SK-N-SH treated with all-trans-retinoic acid at 6 μM for 48 hours (cell line): ENCODE results near the gene CYP3A7.

Source experiments
- ATAC-seq: fragments of 200-7000 bp; cut with Tn5 transposase; 3 replicates; pipeline ENCODE4 v1.9.1; 2020; ENCODE audit warnings: mild to moderate bottlenecking, moderate library complexity
- ARNTL ChIP-seq: fragments of 450-650 bp; formaldehyde crosslinking; IDR thresholded peaks from 2 replicates; pipeline ENCODE4 v1.5.0; 2020; ENCODE audit warnings: low read depth, mild to moderate bottlenecking, moderate library complexity, borderline replicate concordance
- CSDC2 ChIP-seq: fragments of 250-450 bp; sonication (Bioruptor Pico); IDR thresholded peaks from 2 replicates; pipeline ENCODE4 v1.5.0; 2020; ENCODE audit warnings: mild to moderate bottlenecking, moderate library complexity
- ESRRG ChIP-seq: fragments of 250-450 bp; sonication (Bioruptor Pico); IDR thresholded peaks from 2 replicates; pipeline ENCODE4 v1.6.1; 2021; ENCODE audit warnings: mild to moderate bottlenecking
- GLIS3 ChIP-seq: fragments of 250-450 bp; sonication (Bioruptor Pico); IDR thresholded peaks from 2 replicates; pipeline ENCODE4 v1.5.0; 2020; ENCODE audit warnings: mild to moderate bottlenecking, moderate library complexity
- ISL1 ChIP-seq: fragments of 250-450 bp; sonication (Bioruptor Pico); IDR thresholded peaks from 2 replicates; pipeline ENCODE4 v2.1.2; 2022; ENCODE audit warnings: mild to moderate bottlenecking, moderate library complexity
- OSR1 ChIP-seq: fragments of 250-450 bp; sonication (Bioruptor Pico); IDR thresholded peaks from 2 replicates; pipeline ENCODE4 v1.8.0; 2022; ENCODE audit warnings: moderate library complexity, mild to moderate bottlenecking, inconsistent platforms
- PPARA ChIP-seq: fragments of 250-450 bp; sonication (Bioruptor Pico); IDR thresholded peaks from 2 replicates; pipeline ENCODE4 v1.5.0; 2020; ENCODE audit warnings: mild to moderate bottlenecking, borderline replicate concordance
- RARB ChIP-seq: fragments of 250-450 bp; sonication (Bioruptor Pico); IDR thresholded peaks from 2 replicates; pipeline ENCODE4 v1.8.0; 2021; ENCODE audit warnings: mild to moderate bottlenecking, moderate library complexity
- SNAI2 ChIP-seq: fragments of 250-450 bp; sonication (Bioruptor Pico); IDR thresholded peaks from 2 replicates; pipeline ENCODE4 v1.5.0; 2020; ENCODE audit warnings: mild to moderate bottlenecking, moderate library complexity
- TCF4 ChIP-seq: fragments of 250-450 bp; sonication (Bioruptor Pico); IDR thresholded peaks from 2 replicates; pipeline ENCODE4 v1.8.0; 2021; ENCODE audit warnings: mild to moderate bottlenecking, moderate library complexity, borderline replicate concordance
- TOX ChIP-seq: fragments of 250-450 bp; sonication (Bioruptor Pico); IDR thresholded peaks from 2 replicates; pipeline ENCODE4 v1.8.0; 2021; ENCODE audit warnings: mild to moderate bottlenecking, moderate library complexity, borderline replicate concordance
- ZC3H10 ChIP-seq: fragments of 250-450 bp; sonication (Bioruptor Pico); IDR thresholded peaks from 2 replicates; pipeline ENCODE4 v1.5.1; 2021; ENCODE audit warnings: mild to moderate bottlenecking, moderate library complexity
- ZFP3 ChIP-seq: fragments of 250-450 bp; sonication (Bioruptor Pico); IDR thresholded peaks from 2 replicates; pipeline ENCODE4 v1.5.0; 2020; ENCODE audit warnings: mild to moderate bottlenecking, moderate library complexity
- ZFP30 ChIP-seq: fragments of 450-650 bp; formaldehyde crosslinking; IDR thresholded peaks from 2 replicates; pipeline ENCODE4 v1.5.0; 2022; ENCODE audit warnings: mild to moderate bottlenecking, moderate library complexity
- ZNF565 ChIP-seq: fragments of 450-650 bp; formaldehyde crosslinking; conservative IDR thresholded peaks from 2 replicates; pipeline ENCODE4 v1.5.0; 2020; ENCODE audit warnings: low read depth, mild to moderate bottlenecking, moderate library complexity
- ZNF70 ChIP-seq: fragments of 450-650 bp; formaldehyde crosslinking; IDR thresholded peaks from 2 replicates; pipeline ENCODE4 v1.5.0; 2020; ENCODE audit warnings: mild to moderate bottlenecking, moderate library complexity
- ZNF8 ChIP-seq: fragments of 450-650 bp; formaldehyde crosslinking; IDR thresholded peaks from 2 replicates; pipeline ENCODE4 v1.5.0; 2020; ENCODE audit warnings: mild to moderate bottlenecking, moderate library complexity
- TF ChIP-seq, protein P1 (sequence below): fragments of 250-450 bp; sonication (Bioruptor Pico); IDR thresholded peaks from 2 replicates; pipeline ENCODE4 v1.8.0; 2020; ENCODE audit warnings: mild to moderate bottlenecking, moderate library complexity, borderline replicate concordance
- TF ChIP-seq, protein P2 (sequence below): fragments of 250-450 bp; sonication (Bioruptor Pico); IDR thresholded peaks from 2 replicates; pipeline ENCODE4 v1.5.0; 2020; ENCODE audit warnings: mild to moderate bottlenecking, moderate library complexity
- TF ChIP-seq, protein P3 (sequence below): fragments of 250-450 bp; sonication (Bioruptor Pico); IDR thresholded peaks from 2 replicates; pipeline ENCODE4 v1.5.1; 2021; ENCODE audit warnings: mild to moderate bottlenecking, moderate library complexity
- TF ChIP-seq, protein P4 (sequence below): fragments of 250-450 bp; sonication (Bioruptor Pico); IDR thresholded peaks from 2 replicates; pipeline ENCODE4 v1.5.1; 2020; ENCODE audit warnings: low read depth, mild to moderate bottlenecking, moderate library complexity
- TF ChIP-seq, protein P5 (sequence below): fragments of 250-450 bp; sonication (Bioruptor Pico); IDR thresholded peaks from 2 replicates; pipeline ENCODE4 v1.8.0; 2021; ENCODE audit warnings: low read depth, mild to moderate bottlenecking, moderate library complexity, borderline replicate concordance

The CYP3A7 gene

DNA sequence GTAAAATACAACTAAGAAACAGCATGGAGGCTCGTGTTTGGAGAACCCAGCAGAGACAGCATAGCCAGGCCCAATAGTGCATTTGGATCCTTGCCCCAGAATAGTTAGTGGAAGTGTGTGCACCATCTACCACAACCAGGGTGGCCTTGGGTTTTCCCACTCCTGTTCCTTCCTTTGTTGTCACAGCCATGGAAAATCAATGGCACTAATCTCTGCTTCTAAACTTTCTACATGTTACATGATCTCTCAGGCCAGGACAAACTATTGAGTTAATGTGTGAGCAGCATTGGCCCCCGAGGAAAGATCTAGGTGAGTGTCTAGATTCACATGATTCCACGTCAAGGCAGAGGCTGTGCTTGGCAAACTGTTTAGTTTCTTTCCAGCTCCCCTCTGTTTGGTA is 2.0 kb downstream of the CYP3A7 start:
- no peak for ATAC-seq
- no peak for TF ChIP-seq GLIS3 (CRISPR knock-in tag)
- TF ChIP-seq ZNF8 (CRISPR knock-in tag) = no peak
- TF ChIP-seq TCF4 = no peak
- no peak for TF ChIP-seq CSDC2
- TF ChIP-seq, protein P1, sequence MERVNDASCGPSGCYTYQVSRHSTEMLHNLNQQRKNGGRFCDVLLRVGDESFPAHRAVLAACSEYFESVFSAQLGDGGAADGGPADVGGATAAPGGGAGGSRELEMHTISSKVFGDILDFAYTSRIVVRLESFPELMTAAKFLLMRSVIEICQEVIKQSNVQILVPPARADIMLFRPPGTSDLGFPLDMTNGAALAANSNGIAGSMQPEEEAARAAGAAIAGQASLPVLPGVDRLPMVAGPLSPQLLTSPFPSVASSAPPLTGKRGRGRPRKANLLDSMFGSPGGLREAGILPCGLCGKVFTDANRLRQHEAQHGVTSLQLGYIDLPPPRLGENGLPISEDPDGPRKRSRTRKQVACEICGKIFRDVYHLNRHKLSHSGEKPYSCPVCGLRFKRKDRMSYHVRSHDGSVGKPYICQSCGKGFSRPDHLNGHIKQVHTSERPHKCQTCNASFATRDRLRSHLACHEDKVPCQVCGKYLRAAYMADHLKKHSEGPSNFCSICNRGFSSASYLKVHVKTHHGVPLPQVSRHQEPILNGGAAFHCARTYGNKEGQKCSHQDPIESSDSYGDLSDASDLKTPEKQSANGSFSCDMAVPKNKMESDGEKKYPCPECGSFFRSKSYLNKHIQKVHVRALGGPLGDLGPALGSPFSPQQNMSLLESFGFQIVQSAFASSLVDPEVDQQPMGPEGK (CRISPR knock-in tag) = no peak
- no peak for TF ChIP-seq SNAI2
- no peak for TF ChIP-seq ARNTL
- TF ChIP-seq, protein P2, sequence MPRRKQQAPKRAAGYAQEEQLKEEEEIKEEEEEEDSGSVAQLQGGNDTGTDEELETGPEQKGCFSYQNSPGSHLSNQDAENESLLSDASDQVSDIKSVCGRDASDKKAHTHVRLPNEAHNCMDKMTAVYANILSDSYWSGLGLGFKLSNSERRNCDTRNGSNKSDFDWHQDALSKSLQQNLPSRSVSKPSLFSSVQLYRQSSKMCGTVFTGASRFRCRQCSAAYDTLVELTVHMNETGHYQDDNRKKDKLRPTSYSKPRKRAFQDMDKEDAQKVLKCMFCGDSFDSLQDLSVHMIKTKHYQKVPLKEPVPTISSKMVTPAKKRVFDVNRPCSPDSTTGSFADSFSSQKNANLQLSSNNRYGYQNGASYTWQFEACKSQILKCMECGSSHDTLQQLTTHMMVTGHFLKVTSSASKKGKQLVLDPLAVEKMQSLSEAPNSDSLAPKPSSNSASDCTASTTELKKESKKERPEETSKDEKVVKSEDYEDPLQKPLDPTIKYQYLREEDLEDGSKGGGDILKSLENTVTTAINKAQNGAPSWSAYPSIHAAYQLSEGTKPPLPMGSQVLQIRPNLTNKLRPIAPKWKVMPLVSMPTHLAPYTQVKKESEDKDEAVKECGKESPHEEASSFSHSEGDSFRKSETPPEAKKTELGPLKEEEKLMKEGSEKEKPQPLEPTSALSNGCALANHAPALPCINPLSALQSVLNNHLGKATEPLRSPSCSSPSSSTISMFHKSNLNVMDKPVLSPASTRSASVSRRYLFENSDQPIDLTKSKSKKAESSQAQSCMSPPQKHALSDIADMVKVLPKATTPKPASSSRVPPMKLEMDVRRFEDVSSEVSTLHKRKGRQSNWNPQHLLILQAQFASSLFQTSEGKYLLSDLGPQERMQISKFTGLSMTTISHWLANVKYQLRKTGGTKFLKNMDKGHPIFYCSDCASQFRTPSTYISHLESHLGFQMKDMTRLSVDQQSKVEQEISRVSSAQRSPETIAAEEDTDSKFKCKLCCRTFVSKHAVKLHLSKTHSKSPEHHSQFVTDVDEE (CRISPR knock-in tag) = no peak
- TF ChIP-seq RARB (CRISPR knock-in tag) = no peak
- TF ChIP-seq, protein P3, sequence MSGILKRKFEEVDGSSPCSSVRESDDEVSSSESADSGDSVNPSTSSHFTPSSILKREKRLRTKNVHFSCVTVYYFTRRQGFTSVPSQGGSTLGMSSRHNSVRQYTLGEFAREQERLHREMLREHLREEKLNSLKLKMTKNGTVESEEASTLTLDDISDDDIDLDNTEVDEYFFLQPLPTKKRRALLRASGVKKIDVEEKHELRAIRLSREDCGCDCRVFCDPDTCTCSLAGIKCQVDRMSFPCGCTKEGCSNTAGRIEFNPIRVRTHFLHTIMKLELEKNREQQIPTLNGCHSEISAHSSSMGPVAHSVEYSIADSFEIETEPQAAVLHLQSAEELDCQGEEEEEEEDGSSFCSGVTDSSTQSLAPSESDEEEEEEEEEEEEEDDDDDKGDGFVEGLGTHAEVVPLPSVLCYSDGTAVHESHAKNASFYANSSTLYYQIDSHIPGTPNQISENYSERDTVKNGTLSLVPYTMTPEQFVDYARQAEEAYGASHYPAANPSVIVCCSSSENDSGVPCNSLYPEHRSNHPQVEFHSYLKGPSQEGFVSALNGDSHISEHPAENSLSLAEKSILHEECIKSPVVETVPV (CRISPR knock-in tag) = no peak
- TF ChIP-seq TOX (CRISPR knock-in tag) = no peak
- TF ChIP-seq ZNF70 (CRISPR knock-in tag) = no peak
- no peak for TF ChIP-seq ESRRG
- TF ChIP-seq ZC3H10 (CRISPR knock-in tag) = no peak
- TF ChIP-seq, protein P4, sequence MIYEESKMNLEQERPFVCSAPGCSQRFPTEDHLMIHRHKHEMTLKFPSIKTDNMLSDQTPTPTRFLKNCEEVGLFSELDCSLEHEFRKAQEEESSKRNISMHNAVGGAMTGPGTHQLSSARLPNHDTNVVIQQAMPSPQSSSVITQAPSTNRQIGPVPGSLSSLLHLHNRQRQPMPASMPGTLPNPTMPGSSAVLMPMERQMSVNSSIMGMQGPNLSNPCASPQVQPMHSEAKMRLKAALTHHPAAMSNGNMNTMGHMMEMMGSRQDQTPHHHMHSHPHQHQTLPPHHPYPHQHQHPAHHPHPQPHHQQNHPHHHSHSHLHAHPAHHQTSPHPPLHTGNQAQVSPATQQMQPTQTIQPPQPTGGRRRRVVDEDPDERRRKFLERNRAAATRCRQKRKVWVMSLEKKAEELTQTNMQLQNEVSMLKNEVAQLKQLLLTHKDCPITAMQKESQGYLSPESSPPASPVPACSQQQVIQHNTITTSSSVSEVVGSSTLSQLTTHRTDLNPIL (CRISPR knock-in tag) = no peak
- TF ChIP-seq ISL1 (CRISPR knock-in tag) = no peak
- no peak for TF ChIP-seq ZNF565 (CRISPR knock-in tag)
- TF ChIP-seq ZFP3 (CRISPR knock-in tag) = no peak
- no peak for TF ChIP-seq ZFP30 (CRISPR knock-in tag)

DNA sequence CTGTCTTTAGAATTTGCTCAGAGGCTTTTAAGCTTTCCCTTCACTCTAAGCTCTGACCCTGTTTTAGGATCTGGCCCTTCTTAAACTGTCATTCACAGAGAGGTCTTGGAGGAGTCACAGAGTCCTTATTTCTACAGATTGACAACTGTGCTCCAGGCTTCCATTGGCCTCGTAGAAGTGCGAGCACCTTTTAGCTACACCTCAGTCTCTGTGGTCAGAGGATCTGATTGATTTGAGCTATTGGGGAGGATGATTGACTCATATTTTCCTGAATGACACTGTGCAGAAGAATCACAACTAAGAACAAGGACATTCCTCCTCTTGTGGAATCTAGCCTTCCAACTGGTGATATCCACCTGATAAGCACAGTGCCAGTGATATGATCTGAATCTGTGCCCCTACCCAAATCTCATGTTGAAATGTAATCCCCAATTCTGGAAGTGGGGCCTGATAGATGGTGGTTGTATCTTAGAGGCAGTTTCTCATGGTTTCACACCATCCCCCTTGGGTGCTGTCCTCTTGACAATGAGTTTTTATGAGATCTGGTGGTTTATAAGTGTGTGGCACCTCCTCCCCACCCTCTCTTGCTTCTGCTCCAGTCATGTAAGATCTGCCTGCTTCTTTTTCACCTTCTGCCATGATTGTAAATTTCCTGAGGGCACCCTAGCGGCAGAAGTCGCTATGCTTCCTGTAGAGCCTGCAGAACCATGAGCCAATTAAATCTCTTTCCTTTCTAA is 3.2 kb downstream of the CYP3A7 start:
- no peak for ATAC-seq
- TF ChIP-seq, protein P1 (CRISPR knock-in tag) = no peak
- no peak for TF ChIP-seq GLIS3 (CRISPR knock-in tag)
- TF ChIP-seq ZC3H10 (CRISPR knock-in tag) = no peak
- no peak for TF ChIP-seq ZFP30 (CRISPR knock-in tag)
- TF ChIP-seq, protein P2 (CRISPR knock-in tag) = no peak
- TF ChIP-seq, protein P5, sequence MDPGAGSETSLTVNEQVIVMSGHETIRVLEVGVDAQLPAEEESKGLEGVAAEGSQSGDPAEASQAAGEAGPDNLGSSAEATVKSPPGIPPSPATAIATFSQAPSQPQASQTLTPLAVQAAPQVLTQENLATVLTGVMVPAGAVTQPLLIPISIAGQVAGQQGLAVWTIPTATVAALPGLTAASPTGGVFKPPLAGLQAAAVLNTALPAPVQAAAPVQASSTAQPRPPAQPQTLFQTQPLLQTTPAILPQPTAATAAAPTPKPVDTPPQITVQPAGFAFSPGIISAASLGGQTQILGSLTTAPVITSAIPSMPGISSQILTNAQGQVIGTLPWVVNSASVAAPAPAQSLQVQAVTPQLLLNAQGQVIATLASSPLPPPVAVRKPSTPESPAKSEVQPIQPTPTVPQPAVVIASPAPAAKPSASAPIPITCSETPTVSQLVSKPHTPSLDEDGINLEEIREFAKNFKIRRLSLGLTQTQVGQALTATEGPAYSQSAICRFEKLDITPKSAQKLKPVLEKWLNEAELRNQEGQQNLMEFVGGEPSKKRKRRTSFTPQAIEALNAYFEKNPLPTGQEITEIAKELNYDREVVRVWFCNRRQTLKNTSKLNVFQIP = no peak
- no peak for TF ChIP-seq ESRRG
- no peak for TF ChIP-seq PPARA
- no peak for TF ChIP-seq OSR1
- TF ChIP-seq, protein P3 (CRISPR knock-in tag) = no peak
- TF ChIP-seq ZNF70 (CRISPR knock-in tag) = no peak
- TF ChIP-seq CSDC2 = no peak
- TF ChIP-seq, protein P4 (CRISPR knock-in tag) = no peak
